ENCODE data around the gene SLC26A11.

DNA sequence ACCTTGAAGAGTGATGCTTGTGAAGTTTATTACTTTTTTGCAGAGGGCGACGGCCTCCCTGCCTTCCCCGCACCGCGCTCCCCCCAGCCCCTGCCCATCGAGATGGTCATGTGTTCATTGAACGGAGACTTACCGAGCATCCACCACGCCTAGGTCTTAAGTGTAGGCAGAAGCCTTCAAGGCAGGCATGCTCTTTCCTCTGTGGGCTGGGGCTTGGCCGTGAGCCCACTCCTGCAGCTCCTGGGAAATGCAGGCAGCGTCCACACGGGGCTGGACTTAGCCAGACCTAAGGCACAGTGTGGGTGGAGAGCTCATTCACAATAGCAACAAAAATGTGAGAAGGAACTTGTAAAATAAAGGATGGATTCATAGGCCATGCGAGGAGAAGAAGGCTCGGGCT is 59.7 kb downstream of the SLC26A11 start:
- TF ChIP-seq, protein P1, sequence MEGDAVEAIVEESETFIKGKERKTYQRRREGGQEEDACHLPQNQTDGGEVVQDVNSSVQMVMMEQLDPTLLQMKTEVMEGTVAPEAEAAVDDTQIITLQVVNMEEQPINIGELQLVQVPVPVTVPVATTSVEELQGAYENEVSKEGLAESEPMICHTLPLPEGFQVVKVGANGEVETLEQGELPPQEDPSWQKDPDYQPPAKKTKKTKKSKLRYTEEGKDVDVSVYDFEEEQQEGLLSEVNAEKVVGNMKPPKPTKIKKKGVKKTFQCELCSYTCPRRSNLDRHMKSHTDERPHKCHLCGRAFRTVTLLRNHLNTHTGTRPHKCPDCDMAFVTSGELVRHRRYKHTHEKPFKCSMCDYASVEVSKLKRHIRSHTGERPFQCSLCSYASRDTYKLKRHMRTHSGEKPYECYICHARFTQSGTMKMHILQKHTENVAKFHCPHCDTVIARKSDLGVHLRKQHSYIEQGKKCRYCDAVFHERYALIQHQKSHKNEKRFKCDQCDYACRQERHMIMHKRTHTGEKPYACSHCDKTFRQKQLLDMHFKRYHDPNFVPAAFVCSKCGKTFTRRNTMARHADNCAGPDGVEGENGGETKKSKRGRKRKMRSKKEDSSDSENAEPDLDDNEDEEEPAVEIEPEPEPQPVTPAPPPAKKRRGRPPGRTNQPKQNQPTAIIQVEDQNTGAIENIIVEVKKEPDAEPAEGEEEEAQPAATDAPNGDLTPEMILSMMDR (IDR thresholded peaks at IDR 0.05; ENCODE audit: low read depth, low read length, poor library complexity, severe bottlenecking) = no peak
- no peak for TF ChIP-seq EZH2phosphoT487 (IDR thresholded peaks at IDR 0.05; ENCODE audit: borderline replicate concordance, low read length)

All from DOHH2 (cell line).